ENCODE data around the gene FAR2. TPM values are rescaled to one million over a fixed set of nuclear protein-coding genes. Genes with fewer than 3 reads are reported as not detected.

FAR2 gene
- total RNA-seq, 1 experiment from 2014 or later = 22.1 TPM

- no peaks in the 10 kb centered on the region for H3K79me1 ChIP-seq (ENCODE audit: insufficient read depth, low read depth, low read length, poor library complexity, severe bottlenecking)
- H3K4me1 ChIP-seq (ENCODE audit: insufficient read depth, low read length) = peaks cover 2% of the 10 kb centered on the region; the same call in 1 of the 2 replicates
- H3K9me3 ChIP-seq (ENCODE audit: control insufficient read depth, low read depth, low read length) = no peaks in the 10 kb centered on the region
- no peak overlapping the region for H2BK120ac ChIP-seq (ENCODE audit: low read depth, low read length, poor library complexity, severe bottlenecking)
- H3T11ph ChIP-seq (ENCODE audit: low read length) = no peak overlapping the region
- no peak overlapping the region for H3K18ac ChIP-seq (ENCODE audit: insufficient read length, low read depth, low read length)
- H2AK5ac ChIP-seq (ENCODE audit: insufficient read length, low read length) = no peak overlapping the region
- no peak overlapping the region for H4K91ac ChIP-seq (ENCODE audit: insufficient read length, low read depth, low read length)
- Mint-ChIP-seq H3K36me3 (ENCODE audit: insufficient read depth in 1 of 3, low read depth in 3 of 3) (peaks cover 3 to 11% (median 6%) of the 10 kb centered on the region in 3 experiments; a peak in 4 of 7 replicates), H3K9me3 (peaks cover 3 to 18% of the 10 kb centered on the region in 2 experiments; a peak in 3 of 5 replicates), H3K27ac (peak overlapping the region in 1 of 3 experiments; percentile 48; a peak in 3 of 7 replicates), H3K4me1 (peaks cover 30 to 33% of the 10 kb centered on the region in 2 experiments), H3K4me3 (no peak overlapping the region), H3K27me3 (ENCODE audit: low read depth) (peaks cover 9% of the 10 kb centered on the region)
- no peak overlapping the region for H2BK12ac ChIP-seq (ENCODE audit: insufficient read length, low read depth, low read length)
- H3K9ac ChIP-seq (ENCODE audit: extremely low read depth, insufficient read length, low read length) = no peak overlapping the region
- H3K4me2 ChIP-seq (ENCODE audit: insufficient read depth, insufficient read length, low read length) = no peak overlapping the region
- no peak overlapping the region for H4K8ac ChIP-seq (replicated peaks; ENCODE audit: insufficient read length, low read depth, low read length)
- no peak overlapping the region for H3K4ac ChIP-seq (ENCODE audit: low read depth, low read length)
- H3K23ac ChIP-seq (ENCODE audit: insufficient read length, low read depth, low read length) = no peak overlapping the region
- H2BK15ac ChIP-seq (ENCODE audit: low read depth, low read length) = no peak overlapping the region
- H3K79me2 ChIP-seq (ENCODE audit: insufficient read depth, low read length) = no peaks in the 10 kb centered on the region
- peaks cover 19% of the 10 kb centered on the region for H3K23me2 ChIP-seq (ENCODE audit: insufficient read length, low read depth, low read length, poor library complexity, severe bottlenecking)
- no peak for DNase-seq
- no peaks in the 10 kb centered on the region for H4K20me1 ChIP-seq (ENCODE audit: control insufficient read depth, insufficient read depth, insufficient read length)
- no peak overlapping the region for H2AFZ ChIP-seq (ENCODE audit: low read length)
- H3K27ac ChIP-seq (ENCODE audit: insufficient read length, low read depth, low read length) = no peak overlapping the region
- H2BK5ac ChIP-seq (ENCODE audit: insufficient read length, low read length) = no peak overlapping the region
- no peak overlapping the region for H2BK20ac ChIP-seq (ENCODE audit: low read depth, low read length, poor library complexity, severe bottlenecking)
- no peaks in the 10 kb centered on the region for H3K27me3 ChIP-seq (ENCODE audit: insufficient read depth, low read length)
- TF ChIP-seq CTCF (conservative IDR thresholded peaks at IDR 0.05) = no peak
- H3K56ac ChIP-seq (ENCODE audit: insufficient read length, low read depth, low read length) = no peak overlapping the region
- H3K14ac ChIP-seq (ENCODE audit: insufficient read depth, low read length) = no peak overlapping the region
- no peak overlapping the region for H4K5ac ChIP-seq (ENCODE audit: insufficient read length, low read depth, low read length)
These were observed 2.9 kb upstream of the FAR2 start for GRCh38 chr12:29146196-29146595.
